H1 (cell line): ENCODE results near the gene OSBPL6. TPM values are rescaled to one million over a fixed set of nuclear protein-coding genes. Genes with fewer than 3 reads are reported as not detected.

Source experiments
- CTCF ChIA-PET: fragments of 300-600 bp; sonication (Branson Sonifier 250); formaldehyde crosslinking; loops from one replicate; lab custom pipeline; 2021; ENCODE audit not compliant: partially characterized antibody; lab: Charles Lee
- POLR2A ChIA-PET: fragments of 300-600 bp; sonication (Branson Sonifier 250); formaldehyde crosslinking; loops from one replicate; lab custom pipeline; 2021; ENCODE audit warnings: inconsistent platforms; ENCODE audit not compliant: partially characterized antibody; lab: Charles Lee
- DNase-seq, 2 experiments: peaks; one replicate each; pipeline versions ENCODE4 v3.0.0 to v3.0.0-alpha.2; 2010 to 2022; ENCODE audit warnings: low spot score in 2 of 2, low read depth in 1 of 2, mixed read lengths in 1 of 2
- FAIRE-seq: peaks from 2 replicates; lab custom pipeline; 2011; peaks lifted over from hg19 to GRCh38; lab: Jason Lieb, UNC
- H2AFZ ChIP-seq: 2 replicates; pipeline ENCODE4 v1.8.1; 2012; ENCODE audit warnings: low read length, inconsistent platforms
- H2AK5ac ChIP-seq: 2 replicates; pipeline ENCODE4 v1.6.1; 2013; ENCODE audit warnings: low read depth, low read length
- H2BK120ac ChIP-seq: replicated peaks from 2 replicates; pipeline ENCODE3; 2013; ENCODE audit warnings: low read depth, low read length, inconsistent platforms
- H2BK12ac ChIP-seq: 2 replicates; pipeline ENCODE4 v1.6.1; 2013; ENCODE audit warnings: low read depth, low read length
- H2BK15ac ChIP-seq: 2 replicates; pipeline ENCODE4 v1.6.1; 2013; ENCODE audit warnings: low read length
- H2BK20ac ChIP-seq: 2 replicates; pipeline ENCODE4 v1.6.1; 2013; ENCODE audit warnings: low read length
- H2BK5ac ChIP-seq: 2 replicates; pipeline ENCODE4 v1.6.1; 2013; ENCODE audit warnings: low read depth, low read length
- H3K14ac ChIP-seq: 2 replicates; pipeline ENCODE4 v1.6.1; 2013; ENCODE audit warnings: inconsistent platforms; ENCODE audit not compliant: insufficient read length
- H3K18ac ChIP-seq: 2 replicates; pipeline ENCODE4 v1.6.1; 2013; ENCODE audit warnings: low read length; ENCODE audit errors: extremely low read depth
- H3K23ac ChIP-seq: 2 replicates; pipeline ENCODE4 v1.6.1; 2013; ENCODE audit warnings: inconsistent platforms; ENCODE audit not compliant: insufficient read length
- H3K23me2 ChIP-seq: 2 replicates; pipeline ENCODE4 v1.6.1; 2013; ENCODE audit warnings: low read depth, low read length
- H3K27ac ChIP-seq: 2 replicates; pipeline ENCODE4 v1.6.1; 2011; ENCODE audit warnings: low read depth, low read length, inconsistent platforms
- H3K27me3 ChIP-seq, 4 experiments: replicated peaks in 1 of 4; 1 replicate in 1 of 4; 2 replicates in 3 of 4; pipeline versions ENCODE4 v1.6.1 to v1.8.1; 2011 to 2013; ENCODE audit warnings: low read length in 3 of 4, mild to moderate bottlenecking in 3 of 4, inconsistent platforms in 2 of 4, mixed read lengths in 2 of 4, moderate library complexity in 1 of 4; ENCODE audit not compliant: control insufficient read depth in 3 of 4, insufficient read depth in 3 of 4; ENCODE audit errors: extremely low read depth in 1 of 4
- H3K36me3 ChIP-seq, 4 experiments: 2 replicates each; pipeline versions ENCODE4 v1.6.1 to v1.8.1; 2011 to 2013; ENCODE audit warnings: mild to moderate bottlenecking in 4 of 4, low read length in 3 of 4, moderate library complexity in 2 of 4, control low read depth in 1 of 4, inconsistent platforms in 1 of 4; ENCODE audit not compliant: insufficient read depth in 4 of 4, control insufficient read depth in 2 of 4
- H3K4ac ChIP-seq: replicated peaks from 2 replicates; pipeline ENCODE3; 2013; ENCODE audit warnings: low read length, low read depth, mixed read lengths, inconsistent platforms; ENCODE audit not compliant: insufficient read length
- H3K4me1 ChIP-seq, 4 experiments: replicated peaks in 1 of 4; 1 replicate in 1 of 4; 2 replicates in 3 of 4; pipeline versions ENCODE4 v1.6.1 to v1.8.1; 2011 to 2013; ENCODE audit warnings: low read length in 3 of 4, inconsistent platforms in 2 of 4, mixed read lengths in 1 of 4; ENCODE audit not compliant: insufficient read depth in 4 of 4, control insufficient read depth in 3 of 4
- H3K4me2 ChIP-seq, 2 experiments: 2 replicates each; pipeline versions ENCODE4 v1.6.1 to v1.8.1; 2011 to 2013; ENCODE audit warnings: low read depth in 2 of 2, low read length in 2 of 2, control low read depth in 1 of 2, inconsistent platforms in 1 of 2, mild to moderate bottlenecking in 1 of 2; ENCODE audit not compliant: insufficient read depth in 1 of 2
- H3K4me3 ChIP-seq, 4 experiments: fragments of 200-600, 300-600 bp in 1 of 4; sonication (generic), shearing (Covaris generic), sonication (Bioruptor Twin) in 1 of 4; 2 replicates each; pipeline versions ENCODE4 v1.5.1 to v1.8.1; 2011 to 2016; ENCODE audit warnings: low read length in 4 of 4, low read depth in 3 of 4, control low read depth in 2 of 4, inconsistent platforms in 2 of 4, mild to moderate bottlenecking in 2 of 4, mixed read lengths in 1 of 4, moderate library complexity in 1 of 4; ENCODE audit not compliant: insufficient read depth in 2 of 4; ENCODE audit errors: extremely low read depth in 1 of 4
- H3K56ac ChIP-seq: replicated peaks from 2 replicates; pipeline ENCODE3; 2013; ENCODE audit warnings: low read depth, mild to moderate bottlenecking, mixed read lengths, low read length, inconsistent platforms; ENCODE audit not compliant: insufficient read length
- H3K79me1 ChIP-seq: 2 replicates; pipeline ENCODE4 v1.6.1; 2013; ENCODE audit warnings: low read depth, low read length, control low read depth
- H3K79me2 ChIP-seq, 2 experiments: 2 replicates each; pipeline versions ENCODE4 v1.6.1 to v1.8.1; 2012 to 2013; ENCODE audit warnings: low read length in 2 of 2, mild to moderate bottlenecking in 2 of 2, inconsistent platforms in 1 of 2; ENCODE audit not compliant: insufficient read depth in 2 of 2, control insufficient read depth in 1 of 2
- H3K9ac ChIP-seq, 4 experiments: replicated peaks in 1 of 4; 1 replicate in 1 of 4; 2 replicates in 3 of 4; pipeline versions ENCODE4 v1.6.1 to v1.8.1; 2011 to 2013; ENCODE audit warnings: low read depth in 3 of 4, low read length in 3 of 4, control low read depth in 2 of 4, mild to moderate bottlenecking in 2 of 4, moderate library complexity in 2 of 4, inconsistent platforms in 1 of 4; ENCODE audit errors: extremely low read depth in 1 of 4
- H3K9me3 ChIP-seq, 2 experiments: 2 replicates each; pipeline versions ENCODE4 v1.6.1 to v1.8.1; 2012 to 2013; ENCODE audit warnings: mild to moderate bottlenecking in 2 of 2, moderate library complexity in 2 of 2, control low read depth in 1 of 2, inconsistent platforms in 1 of 2, low read depth in 1 of 2, low read length in 1 of 2, mixed read lengths in 1 of 2; ENCODE audit not compliant: insufficient read depth in 2 of 2
- H4K20me1 ChIP-seq, 2 experiments: replicated peaks in 1 of 2; 2 replicates each; pipeline versions ENCODE3 to v1.8.1; 2011 to 2013; ENCODE audit warnings: inconsistent platforms in 2 of 2, low read length in 2 of 2, mild to moderate bottlenecking in 1 of 2; ENCODE audit not compliant: insufficient read depth in 2 of 2, control insufficient read depth in 1 of 2
- H4K5ac ChIP-seq: 2 replicates; pipeline ENCODE4 v1.6.1; 2013; ENCODE audit warnings: low read length, low read depth, mixed read lengths, inconsistent platforms; ENCODE audit not compliant: insufficient read length
- H4K8ac ChIP-seq: 2 replicates; pipeline ENCODE4 v1.8.0; 2013; ENCODE audit warnings: mild to moderate bottlenecking, moderate library complexity, low read length, inconsistent platforms; ENCODE audit not compliant: insufficient read depth; ENCODE audit errors: extremely low read depth
- H4K91ac ChIP-seq: replicated peaks from 2 replicates; pipeline ENCODE3; 2013; ENCODE audit warnings: low read length, mixed read lengths, inconsistent platforms; ENCODE audit not compliant: insufficient read length
- ASH2L ChIP-seq: fragments of 200-600, 300-600 bp; sonication (generic); IDR thresholded peaks from one replicate; pipeline ENCODE4 v1.7.1; 2017; ENCODE audit warnings: low read length
- BACH1 ChIP-seq: IDR thresholded peaks from 2 replicates; pipeline ENCODE4 v1.6.1; 2012; ENCODE audit warnings: low read length, improper control_type of control experiment
- BCL11A ChIP-seq, 2 experiments: IDR thresholded peaks; one replicate each; pipeline ENCODE4 v1.6.1; 2011; ENCODE audit warnings: low read depth in 2 of 2, low read length in 2 of 2, mild to moderate bottlenecking in 2 of 2
- GTF2F1 ChIP-seq: IDR thresholded peaks from 2 replicates; pipeline ENCODE4 v1.6.1; 2012; ENCODE audit warnings: low read depth, low read length, improper control_type of control experiment, borderline replicate concordance
- MAFK ChIP-seq: IDR thresholded peaks from 2 replicates; pipeline ENCODE4 v1.6.1; 2012; ENCODE audit warnings: low read depth, mild to moderate bottlenecking, improper control_type of control experiment, low read length
- PHF8 ChIP-seq: fragments of 200-600 bp; sonication (generic); conservative IDR thresholded peaks from 2 replicates; pipeline ENCODE4 v1.7.1; 2012; ENCODE audit warnings: low read depth, mild to moderate bottlenecking, inconsistent platforms, low read length, moderate library complexity
- RXRA ChIP-seq: IDR thresholded peaks from 2 replicates; pipeline ENCODE4 v1.6.1; 2011; ENCODE audit warnings: low read depth, mild to moderate bottlenecking, low read length, moderate library complexity; ENCODE audit not compliant: insufficient read depth
- TEAD4 ChIP-seq: IDR thresholded peaks from 2 replicates; pipeline ENCODE4 v1.6.1; 2012; ENCODE audit warnings: low read depth, low read length, inconsistent platforms, mixed read lengths
- WGBS, 2 experiments: shearing (Covaris generic) in 1 of 2; methylation state at CpG; one replicate each; pipeline versions ENCODE4 v1.1.6 to v1.1.7; 2013 to 2015; ENCODE audit warnings: low lambda C conversion rate in 2 of 2, mixed read lengths in 2 of 2, inconsistent platforms in 1 of 2, low coverage in 1 of 2, missing lambda C conversion rate in 1 of 2; ENCODE audit not compliant: insufficient replicate concordance in 2 of 2, insufficient coverage in 1 of 2, insufficient read length in 1 of 2; ENCODE audit errors: extremely low coverage in 1 of 2, missing lambda C conversion rate in 1 of 2; 5-methylcytosine and 5-hydroxymethylcytosine counted together
- polyA plus RNA-seq, 7 experiments: library from polyadenylated mRNA; depleted of rRNA in 3 of 7; stranded (reverse) in 5 of 7; unstranded in 2 of 7; fragments of >200 nt in 5 of 7; fragments of 200-250 nt in 2 of 7; gene quantifications; 1 replicate in 5 of 7; 2 replicates in 1 of 7; 4 replicates in 1 of 7; pipeline versions ENCODE4 v1.2.1 to v1.2.3, GENCODE V29; 2011 to 2013; ENCODE audit warnings: missing spikeins in 2 of 7, mixed read lengths in 2 of 7
- total RNA-seq: library from RNA; stranded (reverse); fragmentation: NEBNext Ultra II Directional; extraction: Animal tissue kit (Norgen Biotek cat#: 25700); gene quantifications from 2 replicates; pipeline ENCODE4 v1.2.1, GENCODE V29; 2021

Gene OSBPL6
- total and polyA plus RNA-seq, 2 of the 8 experiments (the other 6 are each of a cell fraction or from before 2014, with no cell fraction given): 1.7 to 5.6 TPM

DNA sequence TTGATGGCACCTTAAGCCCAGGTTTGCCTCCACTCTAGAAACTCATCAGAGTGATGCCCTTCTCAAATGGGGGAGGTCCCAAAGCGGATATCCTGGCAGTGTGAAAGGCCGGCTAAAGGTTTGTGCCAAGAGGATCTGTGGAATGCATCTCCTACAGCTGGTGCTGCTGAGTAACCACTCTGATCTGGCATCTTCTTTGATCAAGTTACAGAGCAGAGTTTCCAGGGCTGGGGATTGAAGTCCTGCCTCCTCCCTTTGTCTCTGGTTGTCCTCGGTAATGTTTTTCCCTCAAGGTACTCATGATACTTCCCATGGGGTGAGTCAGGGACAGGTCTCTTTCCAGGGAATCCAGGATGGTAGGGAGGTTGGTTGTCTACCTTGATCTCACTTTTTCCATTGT, 232.1 kb downstream of the OSBPL6 start:
- ChIA-PET CTCF (interaction anchor here (0.6 to 1.5 kb wide), 2 partner anchors 12 to 101 kb away, joined by 3 to 4 read pairs; no protein-coding TSS in a partner anchor), POLR2A (interaction anchor here (0.8 kb wide), 1 partner anchor 320 kb away, joined by 3 read pairs; no protein-coding TSS in a partner anchor)
- no peak overlapping the region for H3K9ac ChIP-seq
- no peaks in the 10 kb centered on the region for H3K27me3 ChIP-seq
- peaks cover 0 to 2% of the 10 kb centered on the region in 2 experiments for H4K20me1 ChIP-seq
- no peak overlapping the region for H3K4me3 ChIP-seq
- TF ChIP-seq ASH2L (no peak), MAFK (no peak), BCL11A (IDR thresholded peaks at IDR 0.05; ENCODE audit: low read depth in 2 of 2, low read length in 2 of 2) (no peak), RXRA (no peak), PHF8 (no peak), BACH1 (no peak), TEAD4 (no peak), GTF2F1 (no peak)
- H2BK20ac ChIP-seq: no peak overlapping the region
- WGBS, 2 experiments: 89% methylated on average over 3 of the region's 3 CpGs; no CpG with 5 or more reads in 1 of the 2 experiments
- no peak overlapping the region for H3K4ac ChIP-seq
- no peak overlapping the region for H2AK5ac ChIP-seq
- no peak overlapping the region for H4K8ac ChIP-seq
- no peak overlapping the region for H3K56ac ChIP-seq
- H3K4me1 ChIP-seq: no peaks in the 10 kb centered on the region
- peaks cover 0 to 31% (median 3%) of the 10 kb centered on the region in 4 experiments; a peak in 6 of 8 replicates for H3K36me3 ChIP-seq
- H3K4me2 ChIP-seq: no peak overlapping the region
- H3K23me2 ChIP-seq: no peaks in the 10 kb centered on the region
- DNase-seq: no peak
- no peak overlapping the region for H4K91ac ChIP-seq
- H3K9me3 ChIP-seq: no peaks in the 10 kb centered on the region
- no peak overlapping the region for H2BK5ac ChIP-seq
- H3K79me1 ChIP-seq: no peaks in the 10 kb centered on the region; the same call in 1 of the 2 replicates
- H2AFZ ChIP-seq: no peak overlapping the region
- H2BK12ac ChIP-seq: no peak overlapping the region
- no peak overlapping the region for H3K14ac ChIP-seq
- H4K5ac ChIP-seq: no peak overlapping the region
- H3K23ac ChIP-seq: no peak overlapping the region
- no peak overlapping the region for H3K18ac ChIP-seq
- no peak overlapping the region for H3K27ac ChIP-seq
- no peaks in the 10 kb centered on the region for H3K79me2 ChIP-seq
- H2BK120ac ChIP-seq: no peak overlapping the region
- H2BK15ac ChIP-seq: no peak overlapping the region
- no peak for FAIRE-seq
